Heart left ventricle (tissue), 16 donors: ENCODE results near the gene POLR1A. TPM values are rescaled to one million over a fixed set of nuclear protein-coding genes. Genes with fewer than 3 reads are reported as not detected.

Experiments
- ATAC-seq, 4 donors: fragments of 200-7000 bp; cut with Tn5 transposase; one replicate each; pipeline ENCODE4 v1.9.1; 2020 to 2022; ENCODE audit warnings: moderate library complexity in 4 of 4, mild to moderate bottlenecking in 3 of 4, moderate number of reproducible peaks in 1 of 4
- DNase-seq, 5 donors: peaks; one replicate each; pipeline ENCODE4 v3.0.0-alpha.2; 2020
- H3K27ac ChIP-seq, 12 donors: fragments of 200-600 bp; sonication (generic) in 4 of 12; one replicate each; pipeline versions ENCODE4 v1.5.0 to v1.8.0; 2016 to 2022; ENCODE audit warnings: mild to moderate bottlenecking in 2 of 12
- H3K27me3 ChIP-seq, 9 donors: fragments of 200-600 bp; sonication (generic) in 2 of 9; one replicate each; pipeline versions ENCODE4 v1.5.1 to v1.8.0; 2016 to 2022; ENCODE audit warnings: mild to moderate bottlenecking in 3 of 9
- H3K36me3 ChIP-seq, 9 donors: fragments of 200-600 bp; sonication (generic) in 2 of 9; one replicate each; pipeline versions ENCODE4 v1.5.0 to v1.8.0; 2018 to 2022; ENCODE audit warnings: mild to moderate bottlenecking in 2 of 9
- H3K4me1 ChIP-seq, 12 donors: fragments of 200-600 bp; sonication (generic) in 4 of 12; one replicate each; pipeline versions ENCODE4 v1.5.0 to v1.8.0; 2016 to 2022; ENCODE audit warnings: mild to moderate bottlenecking in 3 of 12
- H3K4me3 ChIP-seq, 12 donors: fragments of 200-600 bp; sonication (generic) in 4 of 12; one replicate each; pipeline versions ENCODE4 v1.5.0 to v1.8.0; 2017 to 2022; ENCODE audit warnings: mild to moderate bottlenecking in 9 of 12, moderate library complexity in 4 of 12
- H3K9me3 ChIP-seq, 12 donors: fragments of 200-600 bp; sonication (generic) in 4 of 12; one replicate each; pipeline versions ENCODE4 v1.5.0 to v1.8.0; 2016 to 2022; ENCODE audit warnings: mild to moderate bottlenecking in 1 of 12
- CTCF ChIP-seq, 12 donors: fragments of 200-600 bp; sonication (generic) in 4 of 12; IDR thresholded peaks; one replicate each; pipeline versions ENCODE4 v1.5.0 to v1.8.0; 2018 to 2022; ENCODE audit warnings: antibody characterized with exemption in 12 of 12, mild to moderate bottlenecking in 5 of 12
- POLR2A ChIP-seq, 2 donors: fragments of 450-650 bp; IDR thresholded peaks; one replicate each; pipeline ENCODE4 v1.6.1; 2017; ENCODE audit warnings: antibody characterized with exemption in 2 of 2, mild to moderate bottlenecking in 2 of 2, moderate library complexity in 2 of 2
- WGBS, 4 donors: extraction: QIAGEN DNeasy Blood & Tissue Kit in 2 of 4; methylation state at CpG; one replicate each; pipeline versions ENCODE4 v1.1.5 to v1.1.7; 2013 to 2018; 5-methylcytosine and 5-hydroxymethylcytosine counted together
- intact Hi-C, 10 donors: fragments of 100-400 bp; cut with DNase I; formaldehyde crosslinking; loops; one replicate each; pipeline versions ENCODE4 v1.11.1 to v1.14.2; 2022
- polyA plus RNA-seq, 2 donors: library from polyadenylated mRNA; stranded (reverse); fragments of 200-250 nt; gene quantifications; one replicate each; pipeline ENCODE4 v1.2.3, GENCODE V29; 2013
- total RNA-seq, 9 donors: library from RNA; depleted of rRNA in 2 of 9; stranded (reverse); fragments of >200 nt in 2 of 9; fragmentation: NEBNext Ultra II Directional in 3 of 9; extraction: Animal tissue kit (Norgen Biotek cat#: 25700) in 3 of 9; gene quantifications; one replicate each; pipeline versions ENCODE4 v1.1.0 to v1.2.4, GENCODE V29; 2016 to 2023
- donor health status: ischemic (EF 13 %, LVEDD 7.1; RV severe dilation, severe dysfunction).
- donor health status: healthy with polysubstance abuse.
- donor health status: DM: no; HTN: yes; CAD: no.
- donor health status: DM: no; HTN: no; CAD: no.
- donor health status: ischemic (EF 25% LVEDD 6.9; RV normal size, moderate dysfunction).
- donor health status: ischemic (EF 25% LVEDD 5.7; RV mildly dilated, moderate dysfunction).
- donor health status: healthy.
- donor health status: DM: yes; HTN: yes; CAD: no.
- donor health status: ischemic (EF 35%, LVEDD 5.7; RV mildly dilated, moderate dysfunction).
- donor health status: nonischemic (EF 11% LVEDD 7.7; RV severe dilation, severe dysfunction).
- donor health status: DM: yes; HTN: yes; CAD: no.
- donor health status: PGD.
- donor health status: ischemic (EF 29% LVEDD 5.4; RV normal size, mild dysfunction).
- donor health status: nonischemic (EF 23%, LVEDD 6.1; RV moderate dilation, normal function).

Gene POLR1A
- total and polyA plus RNA-seq, 11 donors: 4.2 to 25.4 (median 17.7) TPM

GRCh38 chr2:85976106-85976920 is 129.4 kb downstream of the POLR1A start:
- peaks cover 0 to 10% (median 0%) of the 10 kb centered on the region in 12 donors for H3K9me3 ChIP-seq
- no peak overlapping the region for H3K4me3 ChIP-seq
- H3K36me3 ChIP-seq: no peaks in the 10 kb centered on the region
- H3K4me1 ChIP-seq: peaks cover 0 to 25% (median 13%) of the 10 kb centered on the region in 12 donors
- WGBS, 4 donors: 68 to 77% (median 73%) methylated on average over 9 of the region's 9 CpGs
- no peak overlapping the region for H3K27ac ChIP-seq
- H3K27me3 ChIP-seq: peaks cover 0 to 36% (median 0%) of the 10 kb centered on the region in 9 donors
- intact Hi-C loops: loop anchor here in 1 of 10 donors (10.0 kb wide), 1 partner anchor 58 kb away; no protein-coding TSS in a partner anchor
- ATAC-seq (peak; percentile 34 to 78 (median 68)), DNase-seq (peak in 2 of 5 donors; percentile 43 to 73)
- TF ChIP-seq CTCF (IDR thresholded peaks at IDR 0.05): no peak
- TF ChIP-seq POLR2A (IDR thresholded peaks at IDR 0.05): no peak

GRCh38 chr2:85975581-85975980 is 130.1 kb downstream of the POLR1A start:
- H3K27ac ChIP-seq: no peak overlapping the region
- no peak for ATAC-seq

GRCh38 chr2:85974390-85974789 is 131.3 kb downstream of the POLR1A start:
- intact Hi-C loops: loop anchor here in 1 of 10 donors (10.0 kb wide), 1 partner anchor 60 kb away; no protein-coding TSS in a partner anchor
- Histone ChIP-seq H3K27me3 (peaks cover 0 to 51% (median 0%) of the 10 kb centered on the region in 9 donors), H3K36me3 (no peaks in the 10 kb centered on the region), H3K27ac (no peak overlapping the region), H3K9me3 (peaks cover 0 to 10% (median 0%) of the 10 kb centered on the region in 12 donors), H3K4me3 (no peak overlapping the region), H3K4me1 (peaks cover 0 to 23% (median 10%) of the 10 kb centered on the region in 12 donors)
- TF ChIP-seq POLR2A (IDR thresholded peaks at IDR 0.05) (no peak), CTCF (IDR thresholded peaks at IDR 0.05) (no peak)
- ATAC-seq: no peak
- no peak for DNase-seq
- 63 to 89% (median 82%) methylated on average over 1 of the region's 1 CpG for WGBS, 4 donors

More at GRCh38 chr2:85975581-85975980, 130.1 kb downstream of the POLR1A start:
- Histone ChIP-seq H3K27me3 (peaks cover 0 to 41% (median 0%) of the 10 kb centered on the region in 9 donors), H3K4me1 (peaks cover 0 to 25% (median 13%) of the 10 kb centered on the region in 12 donors), H3K9me3 (peaks cover 0 to 10% (median 0%) of the 10 kb centered on the region in 12 donors), H3K36me3 (no peaks in the 10 kb centered on the region), H3K4me3 (no peak overlapping the region)
- intact Hi-C loops: loop anchor here in 1 of 10 donors (10.0 kb wide), 1 partner anchor 59 kb away; no protein-coding TSS in a partner anchor
- TF ChIP-seq POLR2A (IDR thresholded peaks at IDR 0.05): no peak
- no peak for TF ChIP-seq CTCF (IDR thresholded peaks at IDR 0.05)
- DNase-seq: no peak
- 57 to 66% (median 61%) methylated on average over 4 of the region's 4 CpGs for WGBS, 4 donors

- DNase-seq (no peak), ATAC-seq (no peak)
- peaks cover 0 to 12% (median 3%) of the 10 kb centered on the region in 12 donors for H3K4me1 ChIP-seq
- H3K27me3 ChIP-seq: peaks cover 0 to 46% (median 0%) of the 10 kb centered on the region in 9 donors
- no peak overlapping the region for H3K4me3 ChIP-seq
- no peaks in the 10 kb centered on the region for H3K36me3 ChIP-seq
- no peak for TF ChIP-seq POLR2A (IDR thresholded peaks at IDR 0.05)
- 39 to 77% (median 66%) methylated on average over 1 of the region's 1 CpG for WGBS, 4 donors
- no peak overlapping the region for H3K27ac ChIP-seq
- intact Hi-C loops: loop anchor here in 1 of 10 donors (10.0 kb wide), 1 partner anchor 62 kb away; no protein-coding TSS in a partner anchor
- H3K9me3 ChIP-seq: peaks cover 0 to 10% (median 0%) of the 10 kb centered on the region in 12 donors
Measured at GRCh38 chr2:85972355-85972754, 133.3 kb downstream of the POLR1A start.
